ENCODE results near the gene SP140L.
"Not testable (repeated sequence)": the region's sequence is repeated elsewhere in the genome, so short reads cannot be mapped to it uniquely, and the experiment has no call there.

SP140L gene

DNA sequence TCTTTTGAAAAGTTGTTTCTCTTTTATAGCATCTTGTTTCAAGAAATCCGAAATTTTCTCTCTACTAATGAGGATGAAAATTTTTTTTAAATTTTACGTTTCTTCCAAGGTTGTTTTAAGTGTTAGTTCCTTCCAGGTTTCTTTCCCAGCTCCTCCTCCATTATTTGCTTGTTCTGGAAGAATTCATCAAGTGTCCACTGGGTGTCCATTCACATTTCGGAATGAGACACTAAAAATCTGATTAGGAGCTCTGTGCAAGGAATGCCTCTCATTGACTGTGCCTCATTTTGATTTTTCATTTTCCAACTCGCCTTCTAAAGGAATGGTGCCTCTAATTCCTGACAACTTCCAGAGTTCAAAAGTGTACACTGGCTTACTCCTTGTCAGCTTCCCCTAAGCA is 95.2 kb downstream of the SP140L start:
- WGBS: 84% methylated on average over 2 of the region's 4 CpGs

DNA sequence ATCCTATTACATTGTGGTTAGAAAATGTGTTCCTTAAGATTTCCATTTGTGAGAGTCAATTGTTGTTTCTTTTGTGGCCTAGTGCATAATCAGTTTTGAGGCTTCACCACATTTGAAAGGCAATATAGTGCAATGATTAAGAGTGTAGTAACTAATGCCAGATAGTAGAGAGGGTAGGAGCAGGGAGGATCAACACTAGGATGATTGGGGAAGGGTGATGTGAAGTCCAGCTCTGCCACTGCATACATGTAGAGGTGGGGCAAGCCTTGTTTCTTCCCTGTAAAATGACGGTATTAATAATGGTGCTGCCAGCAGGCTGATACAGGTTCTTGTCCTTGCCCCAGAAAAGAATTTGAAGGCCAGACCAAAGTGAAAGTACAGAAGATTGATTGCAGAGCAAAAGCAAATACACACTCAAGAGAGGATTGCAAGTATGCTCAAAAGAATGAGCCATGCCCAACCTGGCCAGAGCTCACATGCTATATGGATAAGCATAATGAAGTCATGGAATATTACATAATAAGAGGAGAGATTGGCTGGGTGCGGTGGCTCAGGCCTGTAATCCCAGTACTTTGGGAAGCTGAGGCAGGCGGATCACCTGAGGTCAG is 97.0 kb downstream of the SP140L start:
- Histone ChIP-seq H3K27ac (ENCODE audit: low read depth, low read length) (no peak overlapping the region), H3K9me3 (ENCODE audit: insufficient read depth, low read depth, low read length) (no peaks in the 10 kb centered on the region), H3K27me3 (ENCODE audit: insufficient read depth, low read length) (no peaks in the 10 kb centered on the region), H3K9ac (ENCODE audit: low read depth, low read length) (no peak overlapping the region), H3K4me3 (ENCODE audit: low read length) (no peak overlapping the region), H3K4me1 (ENCODE audit: insufficient read depth, low read length) (no peaks in the 10 kb centered on the region), H3K36me3 (ENCODE audit: insufficient read depth, low read length) (no peaks in the 10 kb centered on the region)
- 98% methylated on average over 3 of the region's 3 CpGs for WGBS

More for the DNA sequence above, 95.2 kb downstream of the SP140L start:
- Histone ChIP-seq H3K9ac (ENCODE audit: low read depth, low read length) (no peak overlapping the region), H3K27ac (ENCODE audit: low read depth, low read length) (no peak overlapping the region), H3K36me3 (ENCODE audit: insufficient read depth, low read length) (no peaks in the 10 kb centered on the region), H3K4me1 (ENCODE audit: insufficient read depth, low read length) (no peaks in the 10 kb centered on the region), H3K27me3 (ENCODE audit: insufficient read depth, low read length) (no peaks in the 10 kb centered on the region), H3K4me3 (ENCODE audit: low read length) (no peak overlapping the region), H3K9me3 (ENCODE audit: insufficient read depth, low read depth, low read length) (no peaks in the 10 kb centered on the region)

GRCh38 chr2:230425377-230425776 is 98.4 kb downstream of the SP140L start:
- Histone ChIP-seq H3K9ac (ENCODE audit: low read depth, low read length) (no peak overlapping the region), H3K4me1 (ENCODE audit: insufficient read depth, low read length) (no peaks in the 10 kb centered on the region), H3K27me3 (ENCODE audit: insufficient read depth, low read length) (no peaks in the 10 kb centered on the region), H3K9me3 (ENCODE audit: insufficient read depth, low read depth, low read length) (0 out of 2 replicates have a peak, but pooled peaks cover 3% of the 10 kb centered on the region), H3K4me3 (ENCODE audit: low read length) (no peak overlapping the region), H3K36me3 (ENCODE audit: insufficient read depth, low read length) (no peaks in the 10 kb centered on the region), H3K27ac (ENCODE audit: low read depth, low read length) (no peak overlapping the region)
- no CpG with 5 or more reads among the region's 1 CpG for WGBS

- Histone ChIP-seq H3K9me3 (ENCODE audit: insufficient read depth, low read depth, low read length) (0 out of 2 replicates have a peak, but pooled peaks cover 3% of the 10 kb centered on the region), H3K4me3 (ENCODE audit: low read length) (no peak overlapping the region), H3K4me1 (ENCODE audit: insufficient read depth, low read length) (no peaks in the 10 kb centered on the region), H3K36me3 (ENCODE audit: insufficient read depth, low read length) (no peaks in the 10 kb centered on the region), H3K9ac (ENCODE audit: low read depth, low read length) (no peak overlapping the region), H3K27ac (ENCODE audit: low read depth, low read length) (no peak overlapping the region), H3K27me3 (ENCODE audit: insufficient read depth, low read length) (no peaks in the 10 kb centered on the region)
These were observed 102.5 kb downstream of the SP140L start for GRCh38 chr2:230429513-230429912.

GRCh38 chr2:230430957-230431910 is 104.2 kb downstream of the SP140L start:
- WGBS: 90% methylated on average over 1 of the region's 1 CpG
- Histone ChIP-seq H3K4me1 (ENCODE audit: insufficient read depth, low read length) (no peaks in the 10 kb centered on the region), H3K9me3 (ENCODE audit: insufficient read depth, low read depth, low read length) (0 out of 2 replicates have a peak, but pooled peaks cover 3% of the 10 kb centered on the region), H3K27me3 (ENCODE audit: insufficient read depth, low read length) (no peaks in the 10 kb centered on the region), H3K27ac (ENCODE audit: low read depth, low read length) (no peak overlapping the region), H3K9ac (ENCODE audit: low read depth, low read length) (no peak overlapping the region), H3K36me3 (ENCODE audit: insufficient read depth, low read length) (no peaks in the 10 kb centered on the region), H3K4me3 (ENCODE audit: low read length) (no peak overlapping the region)

GRCh38 chr2:230434677-230435324 is 107.8 kb downstream of the SP140L start:
- Histone ChIP-seq H3K9ac (ENCODE audit: low read depth, low read length) (no peak overlapping the region), H3K4me3 (ENCODE audit: low read length) (no peak overlapping the region), H3K9me3 (ENCODE audit: insufficient read depth, low read depth, low read length) (peaks cover 2% of the 10 kb centered on the region; the same call in 1 of the 2 replicates), H3K4me1 (ENCODE audit: insufficient read depth, low read length) (no peaks in the 10 kb centered on the region), H3K27ac (ENCODE audit: low read depth, low read length) (no peak overlapping the region), H3K27me3 (ENCODE audit: insufficient read depth, low read length) (no peaks in the 10 kb centered on the region), H3K36me3 (ENCODE audit: insufficient read depth, low read length) (no peaks in the 10 kb centered on the region)
- whole genome bisulfite sequencing: 70% methylated on average over 4 of the region's 4 CpGs

DNA sequence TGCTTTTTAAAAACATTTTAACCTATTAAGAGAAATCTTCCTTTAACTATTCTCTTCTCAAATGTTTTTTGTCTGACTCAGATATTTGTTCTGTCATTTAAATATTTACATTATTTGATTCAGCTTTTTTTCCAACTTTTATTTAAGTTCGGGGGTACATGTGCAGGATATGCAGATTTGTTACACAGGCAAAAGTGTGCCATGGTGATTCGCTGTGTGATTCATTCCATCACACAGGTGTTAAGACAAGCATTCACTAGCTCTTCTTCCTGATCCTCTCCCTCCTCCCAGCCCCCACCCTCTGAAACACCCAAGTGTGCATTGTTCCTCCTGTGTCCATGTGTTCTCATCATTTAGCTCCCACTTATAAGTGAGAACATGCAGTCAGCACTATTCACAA is 108.4 kb downstream of the SP140L start:
- H3K36me3 ChIP-seq (ENCODE audit: insufficient read depth, low read length): no peaks in the 10 kb centered on the region
- H3K9me3 ChIP-seq (ENCODE audit: insufficient read depth, low read depth, low read length): peaks cover 2% of the 10 kb centered on the region; the same call in 1 of the 2 replicates
- H3K4me1 ChIP-seq (ENCODE audit: insufficient read depth, low read length): no peaks in the 10 kb centered on the region
- no peaks in the 10 kb centered on the region for H3K27me3 ChIP-seq (ENCODE audit: insufficient read depth, low read length)
- WGBS: 91% methylated on average over 2 of the region's 2 CpGs
- no peak overlapping the region for H3K9ac ChIP-seq (ENCODE audit: low read depth, low read length)
- no peak overlapping the region for H3K27ac ChIP-seq (ENCODE audit: low read depth, low read length)
- H3K4me3 ChIP-seq (ENCODE audit: low read length): no peak overlapping the region

GRCh38 chr2:230439121-230439520 is 112.1 kb downstream of the SP140L start:
- H3K4me3 ChIP-seq (ENCODE audit: low read length); H3K27ac ChIP-seq (ENCODE audit: low read depth, low read length); H3K9ac ChIP-seq (ENCODE audit: low read depth, low read length); H3K36me3 ChIP-seq (ENCODE audit: insufficient read depth, low read length); H3K9me3 ChIP-seq (ENCODE audit: insufficient read depth, low read depth, low read length); H3K27me3 ChIP-seq (ENCODE audit: insufficient read depth, low read length); H3K4me1 ChIP-seq (ENCODE audit: insufficient read depth, low read length): not testable (repeated sequence)

- WGBS: 81% methylated on average over 2 of the region's 2 CpGs
- H3K9ac ChIP-seq (ENCODE audit: low read depth, low read length): no peak overlapping the region
- H3K36me3 ChIP-seq (ENCODE audit: insufficient read depth, low read length): no peaks in the 10 kb centered on the region
- peaks cover 2% of the 10 kb centered on the region; the same call in 1 of the 2 replicates for H3K9me3 ChIP-seq (ENCODE audit: insufficient read depth, low read depth, low read length)
- H3K27ac ChIP-seq (ENCODE audit: low read depth, low read length): no peak overlapping the region
- no peak overlapping the region for H3K4me3 ChIP-seq (ENCODE audit: low read length)
- no peaks in the 10 kb centered on the region for H3K27me3 ChIP-seq (ENCODE audit: insufficient read depth, low read length)
- no peaks in the 10 kb centered on the region for H3K4me1 ChIP-seq (ENCODE audit: insufficient read depth, low read length)
These were observed 112.6 kb downstream of the SP140L start for GRCh38 chr2:230439590-230439989.

DNA sequence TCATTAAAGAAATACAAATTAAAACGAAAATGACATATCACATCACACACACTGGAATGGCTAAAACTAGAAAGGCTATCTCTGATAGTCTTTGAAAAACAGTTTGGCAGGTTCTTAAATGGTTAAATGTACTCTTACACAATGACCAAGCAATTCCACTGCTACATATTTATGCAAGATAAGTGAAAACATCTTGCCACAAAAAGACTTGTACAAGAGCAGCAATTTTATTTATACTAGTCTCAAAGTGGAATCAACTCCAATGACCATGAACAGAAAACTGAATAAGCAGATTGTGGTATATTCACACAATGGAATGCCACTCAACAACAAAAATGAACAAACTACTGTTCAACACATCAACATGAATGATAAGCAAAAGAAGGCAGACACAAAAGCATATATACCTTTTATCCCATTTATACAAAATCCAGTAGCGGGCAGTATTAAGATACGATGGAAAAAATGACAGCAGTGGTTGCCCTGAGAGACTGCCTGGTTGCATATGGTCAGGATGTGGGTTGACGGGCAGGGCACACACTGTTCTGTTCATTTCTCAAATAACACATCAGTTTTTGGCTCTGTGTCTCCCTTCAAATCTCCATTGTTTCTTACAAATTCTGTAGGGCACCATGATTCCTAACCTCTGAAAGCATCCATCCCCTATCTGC is 114.4 kb downstream of the SP140L start:
- Histone ChIP-seq H3K27ac (ENCODE audit: low read depth, low read length) (no peak overlapping the region), H3K4me1 (ENCODE audit: insufficient read depth, low read length) (no peaks in the 10 kb centered on the region)
- WGBS: 85% methylated on average over 4 of the region's 4 CpGs

DNA sequence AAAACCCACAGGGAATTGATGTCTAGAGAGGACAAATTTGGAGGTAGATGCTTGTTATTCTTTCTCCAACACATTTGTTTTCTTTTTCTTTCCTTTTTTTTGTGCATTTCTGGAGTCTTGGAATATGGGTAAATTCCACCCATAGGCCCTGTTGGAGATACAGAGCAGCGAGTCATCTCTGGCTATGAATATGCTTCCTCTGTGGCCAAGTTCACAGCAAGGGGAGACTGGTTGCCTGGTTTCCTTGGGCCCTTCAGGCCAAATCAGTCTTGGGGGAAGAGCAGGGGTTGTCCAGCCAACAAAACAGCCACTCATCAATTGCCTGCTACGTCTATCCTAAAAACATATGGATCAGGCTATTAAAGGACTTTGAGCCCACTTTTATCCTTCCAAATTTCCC is 116.5 kb downstream of the SP140L start:
- no peaks in the 10 kb centered on the region for H3K27me3 ChIP-seq (ENCODE audit: insufficient read depth, low read length)
- no peaks in the 10 kb centered on the region for H3K9me3 ChIP-seq (ENCODE audit: insufficient read depth, low read depth, low read length)
- H3K9ac ChIP-seq (ENCODE audit: low read depth, low read length): no peak overlapping the region
- H3K36me3 ChIP-seq (ENCODE audit: insufficient read depth, low read length): no peaks in the 10 kb centered on the region
- H3K27ac ChIP-seq (ENCODE audit: low read depth, low read length): no peak overlapping the region
- 97% methylated on average over 2 of the region's 2 CpGs for WGBS
- no peaks in the 10 kb centered on the region for H3K4me1 ChIP-seq (ENCODE audit: insufficient read depth, low read length)
- no peak overlapping the region for H3K4me3 ChIP-seq (ENCODE audit: low read length)

More for the DNA sequence above, 114.4 kb downstream of the SP140L start:
- Histone ChIP-seq H3K9me3 (ENCODE audit: insufficient read depth, low read depth, low read length) (peaks cover 2% of the 10 kb centered on the region; the same call in 1 of the 2 replicates), H3K36me3 (ENCODE audit: insufficient read depth, low read length) (no peaks in the 10 kb centered on the region), H3K9ac (ENCODE audit: low read depth, low read length) (no peak overlapping the region), H3K27me3 (ENCODE audit: insufficient read depth, low read length) (no peaks in the 10 kb centered on the region), H3K4me3 (ENCODE audit: low read length) (no peak overlapping the region)

Measured in HUES64 (cell line).